Erythroblast (primary cell): ENCODE data around the gene SYDE1.

Source experiments
- GATA1 ChIP-seq: IDR thresholded peaks from 2 replicates; pipeline ENCODE4 v1.6.1; 2011; ENCODE audit warnings: low read depth, mild to moderate bottlenecking, control low read depth, low read length, moderate library complexity
- POLR2A ChIP-seq: IDR thresholded peaks from 2 replicates; pipeline ENCODE4 v1.6.1; 2011; ENCODE audit warnings: mild to moderate bottlenecking, low read length

DNA sequence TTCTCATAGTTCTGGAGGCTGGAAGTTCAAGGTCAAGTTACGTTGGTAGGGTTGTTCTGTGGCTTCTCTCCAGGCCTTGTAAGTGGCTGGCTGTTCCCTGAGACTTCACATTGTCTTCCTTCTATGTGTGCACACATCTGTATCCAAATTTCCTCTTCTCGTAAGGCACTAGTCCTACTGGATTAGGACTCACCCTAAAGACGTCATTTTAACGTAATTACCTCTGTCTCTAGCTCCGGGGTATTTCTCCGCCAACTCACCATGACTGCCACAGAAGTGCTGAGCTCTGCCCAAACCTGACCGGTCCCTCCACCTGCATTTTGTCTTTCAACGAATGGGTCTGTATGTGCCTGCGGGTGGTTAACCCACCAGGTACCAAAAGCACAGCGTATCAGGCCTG is 8.7 kb upstream of the SYDE1 start:
- no peak for TF ChIP-seq POLR2A
- no peak for TF ChIP-seq GATA1
